PC-9 (cell line): Measurements from ENCODE around the gene HFE.

ENCODE experiments used
- CTCF ChIP-seq: fragments of 200-600 bp; sonication (generic); conservative IDR thresholded peaks from 2 replicates; pipeline ENCODE4 v1.6.1; 2017; ENCODE audit warnings: mixed run types, antibody characterized with exemption, mild to moderate bottlenecking, moderate library complexity
- EZH2 ChIP-seq: fragments of 200-600 bp; sonication (generic); IDR thresholded peaks from 2 replicates; pipeline ENCODE4 v1.8.0; 2017; ENCODE audit warnings: antibody characterized with exemption, low read depth

- no peak for TF ChIP-seq CTCF
- no peak for TF ChIP-seq EZH2
These were observed 30.5 kb upstream of the HFE start for GRCh38 chr6:26056583-26057350.
